Right cardiac atrium (tissue), 5 donors: ENCODE measurements around the gene FBXO2. TPM values are rescaled to one million over a fixed set of nuclear protein-coding genes. Genes with fewer than 3 reads are reported as not detected.

ENCODE experiments used
- ATAC-seq, 2 donors: fragments of 200-7000 bp; cut with Tn5 transposase; one replicate each; pipeline versions ENCODE4 v1.8.0 to v1.9.1; 2020; ENCODE audit warnings: moderate library complexity in 2 of 2, mild to moderate bottlenecking in 1 of 2
- DNase-seq, 3 donors: peaks; one replicate each; pipeline ENCODE4 v3.0.0-alpha.2; 2020
- H3K27ac ChIP-seq: one replicate; pipeline ENCODE4 v1.5.1; 2013; ENCODE audit warnings: mild to moderate bottlenecking, low read length, control low read depth, moderate library complexity
- H3K27me3 ChIP-seq: one replicate; pipeline ENCODE4 v1.6.1; 2013; ENCODE audit not compliant: control insufficient read depth, insufficient read depth
- H3K4me1 ChIP-seq: one replicate; pipeline ENCODE4 v1.6.1; 2013; ENCODE audit warnings: low read length; ENCODE audit not compliant: control insufficient read depth, insufficient read depth
- H3K4me3 ChIP-seq: one replicate; pipeline ENCODE4 v1.5.1; 2013; ENCODE audit warnings: low read length, control low read depth
- H3K9me3 ChIP-seq: one replicate; pipeline ENCODE4 v1.6.1; 2013; ENCODE audit warnings: low read length; ENCODE audit not compliant: control insufficient read depth
- WGBS: extraction: QIAGEN DNeasy Blood & Tissue Kit; methylation state at CpG from one replicate; pipeline ENCODE4 v1.1.7; 2013; 5-methylcytosine and 5-hydroxymethylcytosine counted together
- intact Hi-C, 4 donors: fragments of 100-400 bp; cut with DNase I; formaldehyde crosslinking; loops; one replicate each; pipeline versions ENCODE4 v1.11.0 to v1.14.0; 2022 to 2023
- polyA plus RNA-seq: library from polyadenylated mRNA; stranded (reverse); fragments of 200-250 nt; gene quantifications from one replicate; pipeline ENCODE4 v1.2.3, GENCODE V29; 2013
- total RNA-seq, 4 donors: library from RNA; stranded (reverse); fragmentation: NEBNext Ultra II Directional; extraction: Animal tissue kit (Norgen Biotek cat#: 25700); gene quantifications; one replicate each; pipeline ENCODE4 v1.2.1, GENCODE V29; 2021
- donor health status: healthy with polysubstance abuse.
- donor health status: DM: no; HTN: yes; CAD: no.
- donor health status: DM: no; HTN: no; CAD: no.
- donor health status: DM: no; HTN: yes; CAD: no; lungs with severe emphysema.
- donor health status: DM: yes; HTN: yes; CAD: no.

FBXO2 gene
- total and polyA plus RNA-seq, 5 donors, result 5.4 to 14.0 (median 7.1) TPM

DNA sequence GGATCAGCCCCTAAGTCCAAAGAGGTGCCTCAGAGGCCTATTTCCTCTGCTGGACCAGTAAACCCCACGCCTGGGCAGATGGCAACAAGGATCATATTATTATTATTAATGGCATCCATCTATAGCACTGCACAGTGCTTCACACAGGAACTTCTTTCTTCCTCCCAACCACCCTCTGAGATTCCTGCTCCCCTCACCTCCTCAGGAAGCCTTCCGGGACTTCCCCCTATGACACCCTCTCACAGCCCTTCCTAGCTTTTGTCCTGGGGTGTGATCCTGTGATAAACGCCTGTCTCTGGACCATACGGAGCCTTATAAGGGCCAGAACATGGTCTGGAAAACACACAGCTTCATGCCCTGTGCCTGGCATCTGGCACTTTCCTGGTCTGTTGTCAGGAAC lies 3.2 kb downstream of the FBXO2 start:
- Histone ChIP-seq H3K27ac (no peak overlapping the region), H3K27me3 (no peaks in the 10 kb centered on the region), H3K4me1 (peaks cover 2% of the 10 kb centered on the region), H3K4me3 (no peak overlapping the region), H3K9me3 (no peaks in the 10 kb centered on the region)
- DNase-seq (no peak), ATAC-seq (no peak)
- intact Hi-C loops, result loop anchor here in 3 of 4 donors (5.0 to 10.0 kb wide), 4 partner anchors 54 to 234 kb away; no protein-coding TSS in a partner anchor
- WGBS, result 77% methylated on average over 4 of the region's 4 CpGs

DNA sequence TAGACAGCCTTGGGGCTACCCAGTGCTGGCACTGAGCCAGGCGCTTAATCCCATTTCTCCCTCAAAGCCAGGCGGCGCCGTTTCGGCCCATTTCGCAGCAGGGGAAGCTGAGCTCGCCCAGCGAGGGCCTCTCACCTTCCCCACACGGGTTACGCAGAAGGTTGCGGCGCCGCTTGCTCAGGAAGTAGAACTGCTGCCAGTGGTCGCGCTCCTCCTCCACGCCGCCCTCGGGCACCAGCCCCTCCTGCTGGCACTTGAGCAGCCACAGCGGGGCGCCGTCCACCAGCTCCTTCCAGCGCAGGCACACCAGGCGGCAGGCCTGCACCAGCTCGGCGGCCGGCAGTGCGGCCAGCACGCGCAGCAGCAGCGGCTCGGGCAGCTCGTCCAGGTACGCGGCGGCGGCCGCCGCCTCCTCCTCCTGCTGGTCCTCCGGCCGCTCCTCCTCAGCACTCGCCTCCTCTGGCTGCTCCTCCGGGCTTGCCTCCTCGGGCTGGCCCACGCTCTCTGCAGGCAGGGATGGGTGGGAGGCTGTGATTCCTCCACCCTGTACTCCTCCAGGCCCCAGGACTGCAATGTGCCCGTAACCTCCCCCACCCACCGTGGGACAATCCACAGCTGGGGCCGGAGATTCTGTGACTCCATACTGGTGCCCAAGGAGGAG lies 3.8 kb downstream of the FBXO2 start:
- no peak overlapping the region for H3K4me3 ChIP-seq
- no peaks in the 10 kb centered on the region for H3K27me3 ChIP-seq
- intact Hi-C loops, result loop anchor here in 3 of 4 donors (5.0 to 10.0 kb wide), 4 partner anchors 54 to 234 kb away; no protein-coding TSS in a partner anchor
- H3K4me1 ChIP-seq, result peaks cover 2% of the 10 kb centered on the region
- DNase-seq (peak; percentile 83 to 94 (median 93)), ATAC-seq (peak; percentile 60 to 73)
- WGBS, result 13% methylated on average over 47 of the region's 47 CpGs
- no peaks in the 10 kb centered on the region for H3K9me3 ChIP-seq
- H3K27ac ChIP-seq, result no peak overlapping the region

DNA sequence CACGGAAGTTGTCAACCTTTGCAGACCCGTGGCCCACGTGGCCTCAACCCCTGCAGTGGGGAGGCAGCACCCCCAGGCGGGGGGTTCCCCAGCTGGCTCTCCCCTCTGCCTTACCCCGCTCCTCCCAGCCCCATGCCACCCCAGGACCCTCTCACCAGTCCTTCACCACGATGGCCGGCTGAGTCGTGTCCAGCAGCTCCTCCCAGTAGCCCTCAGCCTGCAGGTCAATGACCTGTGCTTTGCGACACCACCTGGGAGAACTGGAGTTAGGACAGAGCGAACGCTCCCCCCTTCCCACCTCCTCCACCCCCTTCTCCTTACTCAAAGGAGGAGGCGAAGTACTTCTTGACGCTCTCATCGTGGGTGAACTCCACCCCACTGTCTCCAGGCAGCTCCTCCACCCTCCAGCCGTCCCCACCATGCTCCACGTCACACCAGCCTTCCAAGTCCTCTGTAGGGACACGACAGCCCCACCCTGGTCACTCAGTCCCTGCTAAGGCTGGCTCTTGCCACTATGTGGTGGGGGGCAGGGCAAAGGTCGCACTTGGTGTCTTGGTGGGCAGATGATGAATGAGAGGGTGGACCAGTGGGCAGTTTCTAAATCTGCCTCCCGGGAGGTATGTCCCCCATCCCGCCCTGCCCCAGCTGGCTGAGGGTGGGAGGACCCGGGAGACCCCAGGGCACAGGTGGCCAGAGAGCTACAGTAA lies 4.5 kb downstream of the FBXO2 start:
- Histone ChIP-seq H3K4me1 (peaks cover 2% of the 10 kb centered on the region), H3K27ac (no peak overlapping the region), H3K9me3 (no peaks in the 10 kb centered on the region), H3K27me3 (no peaks in the 10 kb centered on the region), H3K4me3 (no peak overlapping the region)
- DNase-seq (peak in 1 of 3 donors; percentile 73), ATAC-seq (peak; percentile 1 to 4)
- intact Hi-C loops, result loop anchor here (5.0 to 10.0 kb wide), 8 partner anchors 55 to 605 kb away; partner anchors contain the start of gene MASP2 (in 1 of the 4)
- WGBS, result 39% methylated on average over 21 of the region's 21 CpGs

DNA sequence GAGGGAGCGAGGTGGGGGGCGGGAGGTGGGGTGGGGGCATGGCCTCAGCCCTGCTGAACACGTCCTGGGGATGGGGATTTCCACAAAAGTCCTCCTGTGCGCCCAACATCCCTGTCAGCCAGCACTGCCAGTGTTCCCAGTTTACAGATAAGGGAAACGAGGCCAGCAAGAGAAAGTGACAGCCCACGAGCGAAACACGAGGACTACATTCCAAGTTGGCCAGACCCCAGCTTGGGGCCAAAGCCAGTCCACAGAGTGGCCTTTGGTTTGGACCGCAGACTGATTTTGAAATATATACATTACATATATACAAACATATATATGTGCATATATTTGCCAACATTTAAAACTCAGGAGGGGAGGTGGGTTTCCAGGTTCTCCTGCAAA lies 5.0 kb downstream of the FBXO2 start:
- DNase-seq (peak in 1 of 3 donors; percentile 60), ATAC-seq (no peak)
- Histone ChIP-seq H3K27ac (no peak overlapping the region), H3K4me3 (no peak overlapping the region), H3K9me3 (no peaks in the 10 kb centered on the region), H3K27me3 (no peaks in the 10 kb centered on the region), H3K4me1 (peaks cover 2% of the 10 kb centered on the region)
- intact Hi-C loops, result loop anchor here (5.0 to 10.0 kb wide), 5 partner anchors 73 to 604 kb away; partner anchors contain the start of gene MASP2 (in 1 of the 4)
- 19% methylated on average over 9 of the region's 9 CpGs for WGBS

DNA sequence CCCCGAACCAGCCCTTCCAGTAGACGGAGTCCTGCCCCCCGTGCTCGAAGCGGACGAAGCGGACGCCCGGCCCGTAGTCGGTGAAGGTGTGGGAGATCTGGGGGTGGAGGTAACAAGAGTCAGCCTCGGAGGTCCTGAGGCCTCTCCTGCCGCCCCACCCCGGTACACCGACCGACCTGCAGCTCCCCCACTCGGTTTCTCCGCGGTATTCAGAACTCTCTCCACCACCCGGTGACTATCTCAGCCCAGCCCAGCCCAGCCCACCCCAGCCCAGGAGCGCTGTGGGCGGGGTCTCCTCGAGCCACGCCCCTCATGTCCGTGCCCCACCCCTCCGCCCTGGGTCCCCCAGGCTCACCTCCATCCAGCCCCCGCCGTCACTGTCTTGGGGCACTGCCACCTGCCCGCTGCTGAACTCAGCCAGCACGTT lies 5.5 kb downstream of the FBXO2 start:
- DNase-seq (peak in 1 of 3 donors; percentile 68), ATAC-seq (peak; percentile 44 to 51)
- WGBS, result 10% methylated on average over 30 of the region's 30 CpGs
- H3K9me3 ChIP-seq, result no peaks in the 10 kb centered on the region
- H3K27ac ChIP-seq, result no peak overlapping the region
- no peaks in the 10 kb centered on the region for H3K27me3 ChIP-seq
- intact Hi-C loops, result loop anchor here (5.0 to 10.0 kb wide), 5 partner anchors 74 to 604 kb away; partner anchors contain the start of gene MASP2 (in 1 of the 4)
- no peak overlapping the region for H3K4me3 ChIP-seq
- peaks cover 2% of the 10 kb centered on the region for H3K4me1 ChIP-seq

DNA sequence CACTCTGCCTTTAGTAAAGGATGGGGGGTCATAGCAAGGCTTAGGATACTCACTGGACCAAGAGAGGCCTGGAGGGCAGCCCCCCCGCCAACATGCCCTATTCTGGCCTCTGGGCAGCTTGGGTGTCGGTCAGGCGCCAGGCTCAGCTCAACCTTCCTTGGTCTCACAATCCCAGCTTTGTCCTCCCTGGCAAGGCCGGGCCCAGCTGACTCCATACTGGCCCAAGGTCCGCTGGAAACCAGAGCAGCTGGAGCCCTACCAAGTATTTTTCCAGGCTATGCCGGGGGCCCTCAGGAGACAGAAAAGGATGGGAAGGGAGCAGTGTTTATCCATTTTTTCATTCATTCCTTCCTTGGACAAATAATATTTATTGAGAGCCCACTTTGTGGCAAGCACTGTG lies 6.2 kb downstream of the FBXO2 start:
- 58% methylated on average over 6 of the region's 6 CpGs for WGBS
- DNase-seq (peak; percentile 77 to 91 (median 83)), ATAC-seq (peak; percentile 43 to 47)
- H3K9me3 ChIP-seq, result no peaks in the 10 kb centered on the region
- H3K4me1 ChIP-seq, result peaks cover 2% of the 10 kb centered on the region
- H3K4me3 ChIP-seq, result no peak overlapping the region
- H3K27ac ChIP-seq, result no peak overlapping the region
- no peaks in the 10 kb centered on the region for H3K27me3 ChIP-seq
- intact Hi-C loops, result loop anchor here (5.0 to 10.0 kb wide), 5 partner anchors 74 to 603 kb away; partner anchors contain the start of gene MASP2 (in 1 of the 4)

DNA sequence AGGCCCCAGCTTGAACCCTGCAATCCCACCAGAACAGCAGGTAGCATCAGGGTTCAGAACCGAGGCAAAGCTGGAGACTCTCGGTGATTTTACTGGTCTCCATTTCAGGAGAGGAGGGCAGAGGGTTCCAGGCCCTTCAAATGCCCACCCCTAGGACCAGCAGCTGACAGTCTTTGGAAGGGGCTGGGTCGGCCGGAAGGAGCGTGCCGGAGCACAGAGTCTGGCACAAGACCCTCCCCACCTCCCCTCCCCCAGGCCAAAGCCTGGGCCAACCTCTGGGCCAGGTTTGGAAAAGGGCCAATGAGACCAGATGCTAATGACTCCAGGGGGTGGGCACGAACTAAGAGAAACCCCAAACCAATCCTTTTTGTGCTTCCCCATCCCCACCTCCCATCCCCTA lies 6.9 kb downstream of the FBXO2 start:
- Histone ChIP-seq H3K9me3 (no peaks in the 10 kb centered on the region), H3K4me3 (no peak overlapping the region), H3K4me1 (peaks cover 2% of the 10 kb centered on the region), H3K27me3 (no peaks in the 10 kb centered on the region), H3K27ac (no peak overlapping the region)
- DNase-seq (peak in 1 of 3 donors; percentile 50), ATAC-seq (no peak)
- intact Hi-C loops, result loop anchor here (5.0 to 10.0 kb wide), 5 partner anchors 75 to 603 kb away; partner anchors contain the start of gene MASP2 (in 1 of the 4)
- WGBS, result 77% methylated on average over 7 of the region's 7 CpGs

DNA sequence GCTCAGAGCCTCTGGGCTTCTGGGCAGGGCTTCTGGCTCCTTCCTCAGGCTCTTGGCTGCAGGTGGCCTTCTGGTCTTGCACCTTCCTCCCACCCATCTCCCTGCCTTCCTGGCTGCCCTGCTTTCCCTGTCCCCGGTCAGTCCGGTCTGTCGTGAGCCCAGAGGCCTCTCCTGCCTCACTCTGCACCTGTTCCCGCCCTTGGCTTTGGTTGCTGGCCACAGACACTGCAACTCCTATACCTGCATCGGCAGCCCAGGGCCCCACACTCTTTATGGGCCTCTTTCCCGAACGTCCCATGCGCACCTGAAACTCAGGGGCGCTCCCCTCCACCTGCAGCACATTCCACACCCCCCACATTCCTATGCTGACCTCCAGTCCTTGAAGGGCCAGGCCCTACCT lies 7.9 kb downstream of the FBXO2 start:
- ATAC-seq (no peak), DNase-seq (no peak)
- intact Hi-C loops, result loop anchor here (5.0 to 10.0 kb wide), 5 partner anchors 76 to 602 kb away; partner anchors contain the start of gene MASP2 (in 1 of the 4)
- WGBS, result 87% methylated on average over 9 of the region's 9 CpGs
- Histone ChIP-seq H3K9me3 (no peaks in the 10 kb centered on the region), H3K27ac (no peak overlapping the region), H3K27me3 (no peaks in the 10 kb centered on the region), H3K4me1 (peaks cover 2% of the 10 kb centered on the region), H3K4me3 (no peak overlapping the region)

DNA sequence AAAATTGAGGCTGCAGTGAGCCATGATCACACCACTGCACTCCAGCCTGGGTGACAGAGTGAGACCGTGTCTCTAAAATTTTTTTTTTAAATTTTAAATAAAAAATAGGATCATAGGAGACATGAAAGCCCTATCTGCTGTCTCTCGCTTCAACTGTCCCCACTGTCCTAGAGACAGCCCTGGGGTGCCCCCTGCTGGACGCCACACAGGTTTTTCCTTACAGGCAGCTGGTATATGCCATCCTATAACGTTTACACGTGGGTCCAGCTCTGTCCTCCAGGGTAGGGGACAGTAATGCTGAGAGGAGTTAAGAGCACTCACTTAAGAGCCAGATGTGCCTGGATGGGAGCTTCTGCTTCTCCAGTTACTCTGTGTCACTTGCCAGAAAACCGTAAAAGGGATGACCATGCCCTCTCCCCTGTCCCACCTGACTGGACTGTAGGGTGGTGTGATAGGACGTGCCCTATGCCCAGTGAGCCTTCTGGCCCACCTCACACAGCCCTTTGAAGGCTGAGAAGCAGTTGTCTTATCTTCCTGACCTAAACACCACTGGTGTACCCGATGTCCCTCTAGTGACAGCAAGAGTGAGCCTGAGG lies 8.5 kb downstream of the FBXO2 start:
- Histone ChIP-seq H3K27me3 (no peaks in the 10 kb centered on the region), H3K27ac (no peak overlapping the region), H3K4me1 (peaks cover 2% of the 10 kb centered on the region), H3K4me3 (no peak overlapping the region), H3K9me3 (no peaks in the 10 kb centered on the region)
- WGBS, result 26% methylated on average over 8 of the region's 8 CpGs
- peak in 1 of 2 donors; percentile 42 for ATAC-seq
- peak; percentile 81 to 92 (median 91) for DNase-seq
- intact Hi-C loops, result loop anchor here (5.0 to 10.0 kb wide), 5 partner anchors 77 to 601 kb away; partner anchors contain the start of gene MASP2 (in 1 of the 4)

DNA sequence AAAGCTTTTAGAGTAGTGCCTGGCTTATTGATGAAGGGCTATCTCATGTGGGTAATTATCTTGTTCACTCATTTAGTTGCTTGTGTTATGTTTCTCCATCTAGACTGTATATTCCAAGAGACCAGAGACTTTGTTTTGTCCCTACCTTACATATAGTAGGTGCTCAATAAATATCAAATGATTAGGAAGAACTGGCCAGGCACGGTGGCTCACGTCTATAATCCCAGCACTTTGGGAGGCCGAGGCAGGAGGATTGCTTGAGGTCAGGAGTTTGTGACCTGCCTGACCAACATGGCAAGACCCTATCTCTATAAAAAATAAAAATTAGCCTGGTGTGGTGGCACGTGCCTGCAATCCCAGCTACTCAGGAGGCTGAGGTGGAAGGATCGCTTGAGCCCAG lies 9.0 kb downstream of the FBXO2 start:
- no peaks in the 10 kb centered on the region for H3K27me3 ChIP-seq
- H3K9me3 ChIP-seq, result no peaks in the 10 kb centered on the region
- 88% methylated on average over 5 of the region's 5 CpGs for WGBS

More for the DNA sequence above, 9.0 kb downstream of the FBXO2 start:
- no peak for ATAC-seq
- intact Hi-C loops, result loop anchor here (5.0 to 10.0 kb wide), 5 partner anchors 77 to 600 kb away; partner anchors contain the start of gene MASP2 (in 1 of the 4)
- H3K4me1 ChIP-seq, result peaks cover 2% of the 10 kb centered on the region
- no peak overlapping the region for H3K27ac ChIP-seq
- no peak overlapping the region for H3K4me3 ChIP-seq
- DNase-seq, result no peak
